GM21360 (cell line): ENCODE data around the gene DIP2C.
"Not testable (repeated sequence)": the region's sequence is repeated elsewhere in the genome, so short reads cannot be mapped to it uniquely, and the experiment has no call there.

Source experiments
- ATAC-seq: cut with Tn5 transposase; IDR thresholded peaks from one replicate; pipeline ENCODE4 v1.9.1; 2021; ENCODE audit warnings: mild to moderate bottlenecking, moderate library complexity; ENCODE audit not compliant: unreplicated experiment

Gene DIP2C

DNA sequence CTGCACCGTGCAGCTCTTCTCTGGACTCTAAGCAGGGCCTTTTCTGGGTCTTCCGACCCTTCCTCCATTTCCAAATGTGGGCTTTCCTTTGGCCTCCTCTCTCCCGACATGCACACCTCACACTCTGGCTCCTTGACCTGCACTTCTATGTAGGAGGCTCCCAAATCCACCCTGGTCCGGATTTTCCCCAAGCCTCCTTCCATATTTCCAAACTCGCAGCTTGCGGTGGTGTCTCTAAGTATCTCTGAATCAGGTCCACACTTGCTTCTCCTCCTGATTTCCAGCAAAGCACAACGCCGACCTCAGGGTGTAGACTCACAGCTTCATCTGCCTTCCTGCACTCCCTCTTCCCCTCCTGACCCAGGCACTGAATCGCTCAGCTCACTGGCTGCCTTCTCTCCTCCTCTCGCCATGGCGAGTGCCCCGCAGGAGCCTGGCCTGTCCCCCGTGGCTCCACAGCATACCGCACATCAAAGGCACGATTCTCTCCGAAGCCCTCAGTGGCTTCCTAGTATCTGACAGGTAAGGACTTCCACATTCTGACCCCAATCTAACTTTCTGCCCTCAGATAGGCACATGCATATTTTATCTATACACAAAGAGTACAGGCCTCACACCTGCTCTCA is 27.8 kb downstream of the DIP2C start:
- ATAC-seq: no peak

DNA sequence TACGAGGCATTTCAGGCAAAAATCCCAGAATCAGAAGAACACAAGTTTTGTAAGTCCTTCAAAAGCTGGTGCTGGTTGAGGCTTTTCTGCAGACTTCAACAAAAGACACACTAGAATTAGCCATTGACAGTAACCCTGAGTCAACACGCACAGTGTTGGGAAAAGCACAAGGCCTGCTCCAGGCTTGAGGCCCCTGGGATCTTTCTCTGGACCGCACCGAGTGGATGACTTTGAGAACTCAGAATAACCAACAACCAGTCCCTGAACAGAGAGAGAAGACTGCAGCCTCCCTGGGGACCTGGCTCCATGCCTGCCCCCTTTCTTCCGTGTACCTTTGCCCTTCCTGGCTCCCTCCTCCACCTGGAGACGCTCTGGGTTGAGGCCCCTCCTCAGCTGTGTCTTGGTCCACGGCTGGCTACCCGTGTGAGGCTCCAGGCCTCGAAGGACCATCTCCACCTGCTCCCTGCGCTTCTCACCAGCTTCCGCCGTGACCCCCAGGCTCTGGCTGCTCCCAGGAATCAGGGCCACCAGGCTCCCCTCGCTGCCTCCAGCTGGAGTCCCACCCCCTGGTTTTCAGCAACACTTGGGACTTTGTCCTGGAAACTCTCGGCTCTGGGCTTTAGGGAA is 28.4 kb downstream of the DIP2C start:
- ATAC-seq: no peak

DNA sequence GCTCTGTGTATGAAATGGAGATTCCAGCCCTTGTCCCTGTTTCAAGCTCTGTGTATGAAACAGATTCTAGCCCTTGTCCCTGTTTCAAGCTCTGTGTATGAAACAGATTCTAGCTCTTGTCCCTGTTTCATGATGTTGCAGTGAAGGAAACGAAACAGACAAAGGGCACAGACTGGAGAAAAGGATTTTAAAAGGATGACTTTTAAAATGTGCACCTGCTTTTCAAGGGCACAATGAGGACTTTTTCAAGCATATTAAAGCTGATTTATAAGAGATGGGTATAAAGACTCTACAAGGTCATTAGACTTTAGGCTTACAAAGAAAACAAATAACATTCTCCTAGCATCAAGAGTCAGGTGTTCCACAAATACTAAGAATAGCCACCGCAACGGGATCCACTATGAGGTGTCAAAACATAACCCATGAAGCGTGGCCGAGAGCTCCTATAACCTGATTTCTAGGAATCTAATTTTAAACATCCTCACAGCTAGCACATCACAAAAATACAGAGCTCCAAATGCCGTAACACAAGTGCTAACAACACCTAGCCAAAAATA is 29.0 kb downstream of the DIP2C start:
- ATAC-seq: no peak

DNA sequence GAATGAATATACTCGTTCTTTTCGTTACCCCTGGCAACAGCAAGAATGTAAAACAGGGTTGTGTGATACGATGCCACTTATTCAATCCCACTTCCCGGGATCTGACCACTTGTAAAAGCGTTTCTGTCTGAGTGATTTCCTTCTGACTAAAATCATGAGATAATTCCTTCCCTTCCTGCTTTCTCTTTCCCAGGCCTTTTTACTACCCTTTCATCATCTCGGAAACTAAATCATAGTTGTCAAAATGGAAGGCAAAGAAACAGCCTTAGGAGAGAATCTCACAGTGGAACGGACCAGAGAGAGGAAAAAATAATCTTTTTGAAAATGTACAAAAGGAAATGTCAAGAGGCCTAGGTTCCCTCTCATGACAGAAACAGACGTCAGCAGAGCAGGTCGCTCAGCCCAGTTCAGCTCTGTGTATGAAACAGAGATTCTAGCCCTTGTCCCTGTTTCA is 29.8 kb downstream of the DIP2C start:
- ATAC-seq: no peak

DNA sequence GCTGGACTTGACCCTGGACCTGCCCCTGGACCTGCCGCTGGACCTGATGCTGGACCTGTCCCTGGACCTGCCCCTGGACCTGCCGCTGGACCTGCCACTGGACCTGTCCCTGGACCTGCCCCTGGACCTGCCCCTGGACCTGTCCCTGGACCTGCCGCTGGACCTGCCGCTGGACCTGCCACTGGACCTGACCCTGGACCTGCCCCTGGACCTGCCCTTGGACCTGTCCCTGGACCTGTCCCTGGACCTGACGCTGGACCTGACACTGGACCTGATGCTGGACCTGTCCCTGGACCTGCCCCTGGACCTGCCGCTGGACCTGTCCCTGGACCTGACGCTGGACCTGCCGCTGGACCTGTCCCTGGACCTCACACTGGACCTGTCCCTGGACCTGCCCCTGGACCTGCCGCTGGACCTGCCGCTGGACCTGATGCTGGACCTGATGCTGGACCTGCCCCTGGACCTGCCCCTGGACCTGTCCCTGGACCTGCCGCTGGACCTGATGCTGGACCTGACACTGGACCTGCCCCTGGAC is 31.6 kb downstream of the DIP2C start:
- ATAC-seq: not testable (repeated sequence)

DNA sequence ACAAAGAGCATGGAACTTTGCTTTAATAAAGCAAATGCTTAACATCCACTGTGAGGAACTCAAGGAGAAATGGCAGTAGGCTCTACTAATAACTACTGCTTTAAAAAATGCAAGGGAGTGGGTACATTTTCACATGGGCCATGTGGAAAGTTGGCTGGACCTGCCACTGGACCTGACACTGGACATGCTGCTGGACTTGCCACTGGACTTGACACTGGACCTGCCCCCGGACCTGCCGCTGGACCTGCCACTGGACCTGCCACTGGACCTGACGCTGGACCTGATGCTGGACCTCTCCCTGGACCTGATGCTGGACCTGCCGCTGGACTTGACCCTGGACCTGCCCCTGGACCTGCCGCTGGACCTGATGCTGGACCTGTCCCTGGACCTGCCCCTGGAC is 32.6 kb downstream of the DIP2C start:
- ATAC-seq: no peak

DNA sequence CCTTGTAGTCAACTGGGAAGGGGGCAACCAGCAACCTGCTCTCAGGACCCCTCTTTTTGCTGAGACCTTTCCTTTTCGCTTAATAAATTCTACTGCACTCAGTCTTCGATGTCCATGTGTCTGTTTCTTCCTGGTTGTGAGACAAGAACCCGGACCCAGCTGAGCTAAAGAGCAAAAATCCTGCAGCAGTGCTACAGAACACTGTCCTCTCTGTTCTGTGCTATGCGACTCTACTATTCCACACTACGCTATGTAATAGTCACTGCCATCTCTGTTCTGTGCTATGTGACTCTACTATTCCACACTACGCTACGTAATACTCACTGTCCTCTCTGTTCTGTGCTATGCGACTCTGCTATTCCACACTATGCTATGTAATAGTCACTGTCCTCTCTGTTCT is 34.3 kb downstream of the DIP2C start:
- ATAC-seq: no peak

DNA sequence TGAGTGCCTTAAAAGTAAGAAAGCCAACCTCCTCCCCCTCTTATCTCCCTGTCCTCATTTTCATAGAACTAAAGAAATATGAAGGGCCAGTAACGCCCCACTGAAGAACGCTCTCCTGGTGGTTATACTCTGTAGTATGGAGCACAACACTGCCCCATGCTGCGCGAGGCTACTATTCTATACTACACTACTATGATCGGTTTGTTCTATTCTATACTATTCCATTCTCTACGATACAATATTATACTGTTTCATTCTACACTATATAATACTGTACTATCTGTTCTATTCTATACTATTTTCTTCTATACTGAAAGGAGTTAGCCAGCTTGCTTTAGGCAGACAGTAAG is 34.8 kb downstream of the DIP2C start:
- no peak for ATAC-seq

DNA sequence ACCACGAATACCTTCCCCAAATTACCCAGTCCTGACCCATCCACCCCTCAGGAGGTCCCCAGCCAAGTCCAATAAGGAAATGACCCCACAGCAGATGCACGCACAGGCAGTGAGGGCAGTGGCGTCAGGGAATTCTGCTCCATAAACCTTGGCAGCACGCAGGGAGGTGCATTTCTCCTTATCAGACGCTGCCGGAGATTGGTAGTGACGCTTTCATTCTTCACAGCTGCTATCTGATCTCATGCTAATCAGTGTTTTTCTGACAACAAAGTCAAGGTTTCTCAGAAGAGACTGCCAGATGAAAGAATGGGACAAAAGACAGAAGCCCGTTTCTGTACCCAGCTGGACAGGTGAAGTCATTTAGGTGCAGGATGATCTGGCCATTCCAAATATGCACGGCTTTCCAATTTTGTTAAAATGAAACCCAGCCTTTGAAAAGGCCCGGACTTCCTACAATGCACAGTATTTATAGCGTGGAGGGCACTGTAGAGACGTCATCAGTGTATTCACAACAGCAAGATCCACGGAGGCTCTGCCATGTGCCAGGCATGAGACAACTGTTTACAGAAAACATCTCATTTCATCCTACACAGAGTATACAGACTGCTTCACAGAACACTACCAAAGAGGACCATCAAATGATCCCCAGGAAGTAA is 35.3 kb downstream of the DIP2C start:
- ATAC-seq: no peak

DNA sequence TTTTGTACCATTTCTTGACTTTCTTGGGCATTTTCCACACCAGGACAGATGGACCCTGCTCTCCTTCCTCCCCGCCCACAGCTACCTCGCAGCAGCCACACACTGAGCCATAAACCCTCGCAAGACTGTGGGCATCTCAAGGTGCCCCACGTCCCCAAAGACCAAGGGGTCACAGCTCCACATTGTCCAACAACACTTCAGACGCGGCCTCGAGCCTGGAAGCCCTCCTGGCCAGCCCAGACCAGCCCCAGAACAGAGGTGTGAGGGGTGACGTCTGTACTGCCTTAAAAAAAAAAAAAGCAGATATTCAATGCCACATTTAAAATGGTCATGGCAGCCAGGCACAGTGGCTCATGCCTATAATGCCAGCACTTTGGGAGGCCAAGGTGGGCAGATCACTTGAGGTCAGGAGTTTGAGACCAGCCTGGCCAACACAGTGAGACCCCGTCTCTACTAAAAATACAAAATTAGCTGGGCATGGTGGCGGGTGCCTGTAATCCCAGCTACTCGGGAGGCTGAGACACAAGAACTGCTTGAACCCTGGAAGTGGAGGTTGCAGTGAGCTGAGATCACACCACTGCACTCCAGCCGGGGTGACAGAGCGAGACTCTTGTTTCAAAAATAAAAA is 36.5 kb downstream of the DIP2C start:
- not testable (repeated sequence) for ATAC-seq

DNA sequence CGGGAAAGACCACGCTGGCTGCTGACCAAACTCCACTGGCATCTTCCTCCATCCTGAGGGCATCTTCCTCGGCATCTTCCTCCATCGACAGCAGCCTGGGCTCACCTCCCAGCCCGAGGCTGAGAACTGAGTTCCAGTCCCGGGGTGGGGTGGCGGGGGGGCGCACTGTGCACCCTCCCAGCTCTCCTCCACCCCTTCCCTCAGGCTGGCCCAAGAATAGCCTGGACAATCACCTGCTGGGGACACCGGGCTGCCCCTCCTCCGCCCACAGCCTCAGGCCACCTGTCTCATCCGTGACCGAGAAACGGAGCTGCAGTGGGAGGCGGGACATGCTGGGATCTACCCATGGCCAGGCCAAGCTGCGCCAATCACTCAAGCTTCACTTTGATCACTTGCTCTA is 37.2 kb downstream of the DIP2C start:
- no peak for ATAC-seq

DNA sequence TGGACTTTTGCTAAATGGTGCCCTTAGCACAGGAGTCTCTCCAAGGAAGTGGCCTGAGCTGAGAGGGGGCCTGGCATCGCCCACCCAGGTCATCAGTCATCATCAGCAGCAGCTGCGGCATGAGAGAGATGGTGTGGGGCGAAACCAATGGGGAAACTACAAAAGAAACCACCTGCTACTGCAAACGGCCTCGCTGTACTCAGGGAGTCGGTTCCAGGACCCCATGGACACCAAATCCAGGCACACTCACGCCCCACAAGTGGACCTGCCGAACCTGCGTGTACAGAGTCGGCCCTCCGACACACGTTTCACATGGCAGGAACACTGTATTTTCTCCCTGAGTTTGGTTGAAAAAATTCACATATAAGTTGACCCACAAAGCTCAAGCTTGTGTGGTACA is 37.8 kb downstream of the DIP2C start:
- ATAC-seq: no peak

DNA sequence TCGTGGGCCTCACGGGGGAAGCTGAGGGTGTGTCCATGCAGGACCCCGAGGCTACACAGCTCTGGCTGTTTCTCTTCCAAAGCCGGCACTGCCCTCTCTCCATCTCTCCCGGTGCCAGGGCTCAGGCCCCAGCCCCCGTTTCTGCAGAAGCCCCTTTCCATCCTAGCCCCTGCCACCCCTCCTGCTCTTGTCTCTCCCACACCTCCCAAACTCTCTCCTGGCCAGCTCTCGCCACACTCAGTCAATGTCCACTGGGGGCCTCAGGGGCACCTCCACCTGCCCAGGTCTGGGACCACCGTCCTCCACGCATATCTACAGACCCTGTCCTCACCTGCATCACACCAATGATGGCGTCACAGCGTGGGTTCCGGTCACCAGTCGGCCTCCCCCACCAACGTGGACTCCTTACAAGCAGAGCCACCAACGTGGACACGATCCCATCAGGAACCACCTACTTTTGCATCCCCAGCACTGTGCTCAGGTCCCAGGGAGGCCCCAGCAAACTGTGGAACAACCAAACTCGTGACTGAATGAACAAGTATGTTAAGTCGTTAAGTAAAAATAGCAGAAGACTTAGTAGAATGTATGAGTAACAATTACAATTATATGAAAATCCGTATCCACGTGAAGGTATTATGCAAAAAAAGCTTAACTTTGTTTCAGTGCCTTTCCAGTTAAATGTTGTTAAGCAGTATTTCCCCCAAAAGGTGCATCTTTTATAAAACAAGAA is 38.4 kb downstream of the DIP2C start:
- no peak for ATAC-seq

DNA sequence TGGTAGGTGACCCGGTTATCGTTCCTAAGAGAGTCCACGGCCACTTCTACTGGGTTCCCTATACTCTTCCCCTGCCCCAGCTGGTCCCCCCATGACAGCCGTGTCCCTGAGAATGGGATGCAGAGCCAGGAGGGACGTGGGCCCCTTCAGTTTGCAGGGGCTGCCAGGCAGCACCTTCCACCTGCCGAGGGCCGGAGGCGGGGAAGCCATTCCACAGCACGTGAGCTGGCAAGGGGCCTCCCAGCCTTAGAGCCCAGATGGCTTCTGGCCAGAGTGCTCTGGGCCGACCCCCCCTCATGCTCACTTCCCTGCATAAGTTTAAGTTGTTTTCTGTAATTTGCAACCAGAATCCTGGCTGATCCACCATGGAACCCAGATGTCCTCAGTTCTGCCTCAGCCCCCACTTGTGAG is 39.0 kb downstream of the DIP2C start:
- ATAC-seq: no peak

DNA sequence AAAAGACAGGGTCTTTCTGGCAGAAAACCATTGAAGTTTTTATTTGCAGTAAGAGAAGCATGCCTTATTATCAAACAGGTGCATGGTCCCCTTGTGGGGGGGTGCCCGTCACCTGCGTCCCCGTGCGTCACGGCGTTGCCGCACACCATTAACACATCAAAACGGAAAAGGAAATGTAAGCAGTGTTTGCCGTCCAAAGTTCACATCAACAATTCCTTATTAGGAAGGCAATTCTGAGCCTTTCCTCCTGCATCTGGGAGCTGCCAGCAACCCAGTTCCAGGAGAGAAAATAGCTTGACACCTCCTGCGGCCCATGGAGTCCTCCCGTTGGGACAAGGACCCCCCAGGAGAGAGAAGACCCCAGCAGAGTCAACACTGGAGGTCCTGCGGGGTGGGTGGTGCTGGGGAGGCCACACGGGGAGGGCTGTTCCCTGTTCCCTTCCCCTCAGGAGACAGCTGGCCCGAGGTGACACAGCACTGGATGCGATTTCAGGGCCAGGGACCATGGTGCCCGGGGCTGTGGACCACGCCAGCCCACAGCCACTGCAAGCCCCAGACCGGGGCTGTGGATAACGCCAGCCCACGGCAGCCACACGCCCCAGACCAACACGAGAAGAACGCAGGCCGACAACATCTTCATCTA is 39.5 kb downstream of the DIP2C start:
- ATAC-seq: no peak

DNA sequence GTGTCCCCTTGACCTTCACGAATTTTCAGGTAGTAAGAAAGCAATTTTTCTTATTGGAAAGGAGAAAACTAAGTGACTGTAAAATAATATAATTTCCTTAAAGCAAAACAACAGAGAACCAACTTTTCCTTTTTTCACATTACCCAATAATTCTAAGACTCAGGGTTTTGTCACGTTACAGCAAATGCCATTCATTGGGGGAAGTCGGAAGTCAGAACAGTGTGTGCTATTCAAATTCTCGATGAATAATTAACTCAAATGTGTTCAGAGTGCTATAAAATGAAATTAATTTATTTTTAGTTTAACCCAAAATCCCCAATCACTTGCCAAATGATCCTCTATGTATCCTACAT is 40.0 kb downstream of the DIP2C start:
- ATAC-seq: no peak

DNA sequence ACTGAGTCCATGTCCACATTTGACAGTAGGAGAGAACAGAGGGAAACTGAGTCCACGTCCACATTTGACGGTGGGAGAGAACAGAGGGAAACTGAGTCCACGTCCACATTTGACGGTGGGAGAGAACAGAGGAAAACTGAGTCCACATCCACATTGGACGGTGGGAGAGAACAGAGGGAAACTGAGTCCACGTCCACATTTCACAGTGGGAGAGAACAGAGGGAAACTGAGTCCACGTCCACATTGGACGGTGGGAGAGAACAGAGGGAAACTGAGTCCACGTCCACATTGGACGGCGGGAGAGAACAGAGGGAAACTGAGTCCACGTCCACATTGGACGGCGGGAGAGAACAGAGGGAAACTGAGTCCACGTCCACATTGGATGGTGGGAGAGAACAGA is 42.4 kb downstream of the DIP2C start:
- ATAC-seq: not testable (repeated sequence)

DNA sequence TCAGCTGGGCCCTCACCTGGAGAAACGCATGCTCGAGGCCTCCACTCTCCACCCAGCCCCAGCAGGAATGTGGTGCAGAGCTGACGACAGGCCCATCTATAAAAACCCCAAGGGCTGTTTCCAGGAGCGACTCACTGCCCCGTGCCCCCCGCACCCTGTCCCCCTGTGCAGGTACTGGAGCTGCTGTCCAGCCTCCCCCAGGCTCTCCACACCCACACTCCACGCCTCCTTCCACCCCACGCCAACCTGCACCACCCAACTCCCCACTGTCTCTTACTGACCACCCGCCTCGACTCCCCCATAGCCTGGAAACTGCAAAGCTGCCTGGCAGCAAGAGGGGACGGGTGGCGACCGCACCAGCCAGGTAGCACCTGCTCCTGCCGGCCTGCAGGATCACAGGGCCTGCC is 43.3 kb downstream of the DIP2C start:
- no peak for ATAC-seq

DNA sequence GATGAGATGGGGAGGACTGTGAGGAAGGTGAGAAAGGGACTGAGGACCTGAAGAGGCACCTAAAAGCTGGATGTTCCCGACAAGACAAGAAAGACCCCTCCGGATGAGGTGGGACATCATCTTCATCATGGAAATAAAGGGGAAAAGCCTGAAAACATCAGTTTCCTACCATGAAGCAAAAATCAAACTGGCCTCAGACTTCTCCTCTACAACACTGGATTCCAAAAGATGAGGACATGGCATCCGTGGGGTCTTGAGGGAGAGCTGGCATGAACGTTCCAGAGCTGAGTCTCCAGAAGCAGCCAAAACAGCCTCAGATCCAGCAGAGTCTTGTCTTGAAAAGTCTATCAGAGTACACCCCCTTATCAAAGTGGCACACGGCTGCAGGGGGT is 44.5 kb downstream of the DIP2C start:
- ATAC-seq: no peak
